ENCODE data around the gene EEF2KMT. TPM values are rescaled to one million over a fixed set of nuclear protein-coding genes. Genes with fewer than 3 reads are reported as not detected.
"Not testable (repeated sequence)": the region's sequence is repeated elsewhere in the genome, so short reads cannot be mapped to it uniquely, and the experiment has no call there.

Gene EEF2KMT
- total RNA-seq (2014; rRNA removed; shearing (Covaris generic)), result 30.9 and 38.0 TPM in 2 replicates

- not testable (repeated sequence) for H3K27me3 ChIP-seq (ENCODE audit: control insufficient read depth, insufficient read depth, low read length); H3K36me3 ChIP-seq (replicated peaks; ENCODE audit: control insufficient read depth, insufficient read depth, low read length)
- DNase-seq, result peak; percentile 97
- peak within 1 kb of the TSS; percentile 66 for H3K4me3 ChIP-seq (ENCODE audit: insufficient read depth, low read depth, low read length)
Observed at GRCh38 chr16:5097470-5098220, at the start of gene EEF2KMT. EEF2KMT (minus strand) TSS chr16:5097795; CDS start chr16:5097739, 56 bp downstream.

- not testable (repeated sequence) for H3K4me3 ChIP-seq (ENCODE audit: insufficient read depth, low read depth, low read length); H3K27me3 ChIP-seq (ENCODE audit: control insufficient read depth, insufficient read depth, low read length); DNase-seq; H3K36me3 ChIP-seq (replicated peaks; ENCODE audit: control insufficient read depth, insufficient read depth, low read length)
Observed at GRCh38 chr16:5144621-5144956, 47.0 kb upstream of the EEF2KMT start.

GRCh38 chr16:5143761-5144620 is 46.4 kb upstream of the EEF2KMT start:
- DNase-seq, result no peak
- H3K36me3 ChIP-seq (replicated peaks; ENCODE audit: control insufficient read depth, insufficient read depth, low read length), result no peaks in the 10 kb centered on the region
- H3K4me3 ChIP-seq (ENCODE audit: insufficient read depth, low read depth, low read length), result no peak overlapping the region
- H3K27me3 ChIP-seq (ENCODE audit: control insufficient read depth, insufficient read depth, low read length), result no peaks in the 10 kb centered on the region

GRCh38 chr16:5140151-5140550 is 42.6 kb upstream of the EEF2KMT start:
- H3K36me3 ChIP-seq (replicated peaks; ENCODE audit: control insufficient read depth, insufficient read depth, low read length); H3K27me3 ChIP-seq (ENCODE audit: control insufficient read depth, insufficient read depth, low read length); H3K4me3 ChIP-seq (ENCODE audit: insufficient read depth, low read depth, low read length); DNase-seq: not testable (repeated sequence)

- peak; percentile 50 for DNase-seq
- not testable (repeated sequence) for H3K27me3 ChIP-seq (ENCODE audit: control insufficient read depth, insufficient read depth, low read length); H3K36me3 ChIP-seq (replicated peaks; ENCODE audit: control insufficient read depth, insufficient read depth, low read length); H3K4me3 ChIP-seq (ENCODE audit: insufficient read depth, low read depth, low read length)
Observed at GRCh38 chr16:5134739-5135452, 37.3 kb upstream of the EEF2KMT start.

- not testable (repeated sequence) for H3K27me3 ChIP-seq (ENCODE audit: control insufficient read depth, insufficient read depth, low read length); H3K36me3 ChIP-seq (replicated peaks; ENCODE audit: control insufficient read depth, insufficient read depth, low read length); H3K4me3 ChIP-seq (ENCODE audit: insufficient read depth, low read depth, low read length)
- DNase-seq, result peak; percentile 35
Observed at GRCh38 chr16:5132915-5133600, 35.5 kb upstream of the EEF2KMT start.

GRCh38 chr16:5131467-5132004 is 33.9 kb upstream of the EEF2KMT start:
- not testable (repeated sequence) for H3K4me3 ChIP-seq (ENCODE audit: insufficient read depth, low read depth, low read length); H3K36me3 ChIP-seq (replicated peaks; ENCODE audit: control insufficient read depth, insufficient read depth, low read length); DNase-seq; H3K27me3 ChIP-seq (ENCODE audit: control insufficient read depth, insufficient read depth, low read length)

GRCh38 chr16:5117300-5118087 is 19.9 kb upstream of the EEF2KMT start:
- DNase-seq, result peak; percentile 38

GRCh38 chr16:5116780-5117295 is 19.2 kb upstream of the EEF2KMT start:
- H3K4me3 ChIP-seq (ENCODE audit: insufficient read depth, low read depth, low read length); H3K27me3 ChIP-seq (ENCODE audit: control insufficient read depth, insufficient read depth, low read length); H3K36me3 ChIP-seq (replicated peaks; ENCODE audit: control insufficient read depth, insufficient read depth, low read length); DNase-seq: not testable (repeated sequence)

More at GRCh38 chr16:5117300-5118087, 19.9 kb upstream of the EEF2KMT start:
- H3K27me3 ChIP-seq (ENCODE audit: control insufficient read depth, insufficient read depth, low read length); H3K36me3 ChIP-seq (replicated peaks; ENCODE audit: control insufficient read depth, insufficient read depth, low read length); H3K4me3 ChIP-seq (ENCODE audit: insufficient read depth, low read depth, low read length): not testable (repeated sequence)

- not testable (repeated sequence) for H3K27me3 ChIP-seq (ENCODE audit: control insufficient read depth, insufficient read depth, low read length); DNase-seq; H3K36me3 ChIP-seq (replicated peaks; ENCODE audit: control insufficient read depth, insufficient read depth, low read length); H3K4me3 ChIP-seq (ENCODE audit: insufficient read depth, low read depth, low read length)
Observed at GRCh38 chr16:5110933-5111332, 13.3 kb upstream of the EEF2KMT start.

GRCh38 chr16:5108505-5109158 is 11.0 kb upstream of the EEF2KMT start:
- Histone ChIP-seq H3K27me3 (ENCODE audit: control insufficient read depth, insufficient read depth, low read length) (no peaks in the 10 kb centered on the region), H3K4me3 (ENCODE audit: insufficient read depth, low read depth, low read length) (no peak overlapping the region), H3K36me3 (replicated peaks; ENCODE audit: control insufficient read depth, insufficient read depth, low read length) (no peaks in the 10 kb centered on the region)
- no peak for DNase-seq

GRCh38 chr16:5105039-5105438 is 7.4 kb upstream of the EEF2KMT start:
- not testable (repeated sequence) for DNase-seq; H3K27me3 ChIP-seq (ENCODE audit: control insufficient read depth, insufficient read depth, low read length); H3K36me3 ChIP-seq (replicated peaks; ENCODE audit: control insufficient read depth, insufficient read depth, low read length); H3K4me3 ChIP-seq (ENCODE audit: insufficient read depth, low read depth, low read length)

All from H7 (cell line).